ENCODE results near the gene TNFAIP8L3. TPM values are rescaled to one million over a fixed set of nuclear protein-coding genes. Genes with fewer than 3 reads are reported as not detected.

TNFAIP8L3 gene
- total and polyA plus RNA-seq, 2 of the 4 experiments (the other 2 are of a cell fraction): 0.29 to 0.90 TPM

GRCh38 chr15:51071578-51071977 is 23.1 kb downstream of the TNFAIP8L3 start:
- H3K14ac ChIP-seq (replicated peaks; ENCODE audit: low read depth, low read length): no peak overlapping the region
- no peak overlapping the region for H3K23ac ChIP-seq (ENCODE audit: low read depth, low read length)
- H3K4me1 ChIP-seq (ENCODE audit: control insufficient read depth, insufficient read depth, low read length): peaks cover 9% of the 10 kb centered on the region
- dilution Hi-C loops (cut with HindIII; ENCODE audit: low sequenced_read_pairs, unreplicated experiment) (no loop called here), in situ Hi-C loops (cut with MboI; ENCODE audit: low sequenced_read_pairs) (no loop called here), intact Hi-C loops (cut with micrococcal nuclease) (no loop called here)
- H2BK120ac ChIP-seq (ENCODE audit: low read depth, low read length): no peak overlapping the region
- no peaks in the 10 kb centered on the region for H3K9me3 ChIP-seq (ENCODE audit: control insufficient read depth, insufficient read depth, low read length)
- H3K56ac ChIP-seq (ENCODE audit: extremely low read depth, insufficient read depth, low read length): no peak overlapping the region
- ATAC-seq (ENCODE audit: low read depth) (no peak), DNase-seq (no peak)
- no peaks in the 10 kb centered on the region for H3K36me3 ChIP-seq (ENCODE audit: control insufficient read depth, insufficient read depth, low read length)
- no peak overlapping the region for H3K4me2 ChIP-seq (ENCODE audit: low read depth, low read length)
- no peak overlapping the region for H3K4me3 ChIP-seq (ENCODE audit: insufficient read depth, low read depth, low read length)
- no peak overlapping the region for H3K9ac ChIP-seq (ENCODE audit: low read depth, low read length)
- H4K5ac ChIP-seq (ENCODE audit: low read depth, low read length): no peak overlapping the region
- peaks cover 3% of the 10 kb centered on the region; the same call in 1 of the 2 replicates for H3K9me1 ChIP-seq (ENCODE audit: insufficient read depth, low read length)
- no peak overlapping the region for H3K27ac ChIP-seq (ENCODE audit: insufficient read depth, low read length)
- H4K8ac ChIP-seq (ENCODE audit: low read depth in 2 of 2, low read length in 2 of 2): no peak overlapping the region
- WGBS, 2 experiments (ENCODE audit: extremely low coverage in 2 of 2, insufficient read length in 1 of 2): no CpG with 5 or more reads among the region's 1 CpG
- TF ChIP-seq CHD1 (IDR thresholded peaks at IDR 0.05; ENCODE audit: low read depth, low read length): no peak
- TF ChIP-seq ELK1 (IDR thresholded peaks at IDR 0.05; ENCODE audit: borderline replicate concordance, low read depth, low read length): no peak
- TF ChIP-seq CTCF (conservative IDR thresholded peaks at IDR 0.05; ENCODE audit: low read depth, low read length): no peak
- no peak overlapping the region for H3K4ac ChIP-seq (ENCODE audit: low read depth, low read length)
- H3K27me3 ChIP-seq (ENCODE audit: control insufficient read depth, insufficient read depth, low read length): no peaks in the 10 kb centered on the region
- no peak overlapping the region for H2AK5ac ChIP-seq (ENCODE audit: low read depth, low read length)
- POLR2A ChIA-PET (ENCODE audit: unreplicated experiment): no interaction called here
- no peak overlapping the region for H4K91ac ChIP-seq (ENCODE audit: insufficient read depth, low read depth, low read length)
- H2BK15ac ChIP-seq (ENCODE audit: low read depth, low read length): no peak overlapping the region
- H2BK5ac ChIP-seq (ENCODE audit: low read depth, low read length, poor library complexity, severe bottlenecking): no peak overlapping the region
- no peak overlapping the region for H2BK20ac ChIP-seq (ENCODE audit: low read depth, low read length)
- H2AFZ ChIP-seq (replicated peaks; ENCODE audit: low read length, poor library complexity): no peak overlapping the region
- no peaks in the 10 kb centered on the region for H4K20me1 ChIP-seq (ENCODE audit: insufficient read depth, low read length)
- no peaks in the 10 kb centered on the region for H3K79me1 ChIP-seq (ENCODE audit: low read depth in 1 of 2, low read length in 2 of 2)
- H2AK9ac ChIP-seq (replicated peaks; ENCODE audit: low read depth, low read length, poor library complexity): no peak overlapping the region
- H3K18ac ChIP-seq (ENCODE audit: low read depth, low read length): no peak overlapping the region
- no TSS peak for BruUV-seq (replicated peaks)
- CTCF ChIA-PET: no interaction called here
